HG03457 (cell line): Measurements from ENCODE around the gene IRX4.

Experiments used
- ATAC-seq: cut with Tn5 transposase; IDR thresholded peaks from one replicate; pipeline ENCODE4 v1.9.1; 2021; ENCODE audit warnings: moderate number of reproducible peaks; ENCODE audit not compliant: unreplicated experiment

IRX4 gene

DNA sequence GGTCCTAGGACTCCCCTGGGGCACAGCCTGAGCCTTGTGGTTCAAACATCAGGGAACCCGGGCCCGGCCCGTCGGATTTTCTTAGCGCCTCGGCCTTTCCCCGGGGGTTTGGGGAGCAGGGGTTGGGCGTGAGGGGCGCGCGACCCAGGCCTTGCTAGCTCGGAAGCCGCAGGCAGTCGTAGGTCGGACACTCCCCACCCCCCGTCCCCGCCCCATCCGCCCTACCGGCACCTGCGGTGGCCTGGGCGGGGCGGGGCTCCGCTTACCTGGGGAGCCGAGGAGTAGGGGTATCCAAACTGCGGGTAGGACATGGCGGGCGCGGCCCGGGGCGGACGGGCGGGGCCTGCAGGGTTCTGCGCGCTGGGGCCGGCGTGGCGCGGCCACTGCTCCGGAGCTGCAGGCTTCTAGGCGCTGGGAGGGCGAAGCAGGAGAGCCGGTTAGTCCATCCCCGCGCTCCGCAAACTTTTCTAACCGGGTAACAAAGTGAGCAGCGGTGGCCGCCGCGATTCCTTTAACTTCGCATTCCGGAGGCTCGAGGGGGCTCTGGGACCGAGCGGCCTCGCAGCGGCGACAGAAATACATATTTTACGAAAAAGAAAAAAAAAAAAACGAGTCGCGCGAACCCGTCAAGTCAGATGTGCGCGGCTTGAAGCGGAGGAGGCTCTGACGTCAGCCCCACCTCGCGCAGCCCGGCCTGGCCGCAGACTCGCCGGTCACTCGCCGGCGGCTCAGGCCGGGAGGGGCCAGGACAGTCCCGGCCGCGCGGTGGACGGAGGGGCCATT is at the start of gene IRX4:
IRX4 (minus strand) TSS at position 589 of the 783 bp plus-strand sequence; CDS start at position 311, 278 bp downstream.
- ATAC-seq = no peak

DNA sequence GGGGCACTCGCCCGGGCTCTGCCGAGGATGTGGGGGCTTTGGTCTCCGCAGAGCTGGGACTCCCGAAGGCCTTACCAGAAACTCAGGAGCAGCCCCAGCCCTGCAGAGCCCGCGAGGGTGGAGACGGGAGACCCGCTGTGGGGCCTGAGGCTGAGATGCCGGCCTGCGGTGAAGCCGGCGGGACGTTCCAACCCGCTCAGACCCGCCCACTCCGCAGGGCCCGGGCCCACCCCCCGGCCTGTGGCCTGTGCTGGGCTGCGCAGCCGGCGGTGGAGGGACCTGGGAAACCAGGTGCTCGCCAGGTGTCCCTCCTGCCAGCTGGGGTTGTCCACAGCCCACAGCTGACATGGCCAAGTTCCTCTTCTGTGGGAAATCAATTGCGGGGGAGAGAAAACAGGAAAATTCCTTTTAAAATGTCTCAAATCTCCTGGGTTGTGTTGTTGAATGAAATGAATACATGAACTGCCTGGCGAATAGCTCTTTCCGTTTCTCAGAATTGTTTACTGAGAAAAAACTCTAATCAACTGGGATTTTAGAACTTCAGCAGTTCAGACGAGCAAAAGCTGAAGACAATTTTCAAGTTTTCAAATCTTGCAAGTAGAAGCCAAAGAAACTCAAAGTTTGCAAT is 49.0 kb upstream of the IRX4 start:
- ATAC-seq = no peak

DNA sequence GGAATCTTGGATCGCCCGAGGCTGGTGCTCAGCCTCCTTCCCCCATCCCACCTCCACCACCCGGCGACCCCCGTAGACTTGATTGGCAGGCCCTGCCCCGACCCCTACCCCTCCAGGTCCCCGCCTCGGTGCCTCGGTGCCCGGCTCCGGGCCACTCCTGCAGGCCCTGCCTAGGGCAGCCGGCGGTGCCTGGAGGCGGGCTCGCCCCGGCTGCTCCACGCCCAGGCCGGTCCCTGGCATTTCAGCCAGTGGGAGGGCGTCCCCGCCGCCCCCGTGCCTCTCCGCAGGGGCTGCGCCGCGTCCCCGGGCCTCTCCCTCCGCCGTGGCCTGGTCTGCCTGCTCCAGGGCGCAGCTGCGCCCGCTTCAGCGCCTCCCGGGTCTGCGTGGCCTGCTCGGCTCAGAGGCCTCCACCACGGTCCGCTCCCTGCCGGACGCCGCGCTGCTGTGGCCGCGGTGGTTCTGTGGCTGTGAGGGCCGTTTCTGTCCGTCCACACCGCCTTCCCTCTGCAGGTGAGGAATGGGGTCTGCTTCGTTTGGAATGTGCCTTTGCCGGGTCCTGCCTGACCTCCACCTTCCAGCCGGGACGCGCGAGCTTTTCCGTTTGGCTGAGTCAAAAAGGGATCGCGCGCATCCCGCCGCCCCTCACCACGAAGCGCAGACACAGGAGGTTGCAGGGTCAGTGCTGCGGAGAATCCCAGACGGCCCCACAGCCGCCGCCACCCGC is 48.3 kb upstream of the IRX4 start:
- ATAC-seq = no peak

DNA sequence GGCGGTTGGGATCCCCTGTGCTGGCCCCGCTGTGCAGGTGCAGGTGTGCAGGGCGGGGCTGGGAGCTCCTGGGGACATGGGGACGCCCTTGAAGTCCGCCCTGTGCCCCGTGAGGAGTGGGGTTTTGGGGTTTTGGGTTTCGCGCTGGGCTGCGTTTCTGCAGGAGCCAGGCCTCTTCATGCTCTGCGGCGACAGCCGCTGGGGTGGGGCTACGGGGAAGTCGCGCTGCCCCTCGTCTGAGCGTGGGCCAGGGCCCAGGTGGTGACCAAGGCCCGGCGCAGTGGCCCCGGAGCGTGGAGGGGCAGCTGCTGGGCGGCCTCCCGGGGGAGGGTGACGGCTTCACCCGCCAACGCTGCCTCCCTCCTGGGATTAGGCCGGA is 47.8 kb upstream of the IRX4 start:
- no peak for ATAC-seq

DNA sequence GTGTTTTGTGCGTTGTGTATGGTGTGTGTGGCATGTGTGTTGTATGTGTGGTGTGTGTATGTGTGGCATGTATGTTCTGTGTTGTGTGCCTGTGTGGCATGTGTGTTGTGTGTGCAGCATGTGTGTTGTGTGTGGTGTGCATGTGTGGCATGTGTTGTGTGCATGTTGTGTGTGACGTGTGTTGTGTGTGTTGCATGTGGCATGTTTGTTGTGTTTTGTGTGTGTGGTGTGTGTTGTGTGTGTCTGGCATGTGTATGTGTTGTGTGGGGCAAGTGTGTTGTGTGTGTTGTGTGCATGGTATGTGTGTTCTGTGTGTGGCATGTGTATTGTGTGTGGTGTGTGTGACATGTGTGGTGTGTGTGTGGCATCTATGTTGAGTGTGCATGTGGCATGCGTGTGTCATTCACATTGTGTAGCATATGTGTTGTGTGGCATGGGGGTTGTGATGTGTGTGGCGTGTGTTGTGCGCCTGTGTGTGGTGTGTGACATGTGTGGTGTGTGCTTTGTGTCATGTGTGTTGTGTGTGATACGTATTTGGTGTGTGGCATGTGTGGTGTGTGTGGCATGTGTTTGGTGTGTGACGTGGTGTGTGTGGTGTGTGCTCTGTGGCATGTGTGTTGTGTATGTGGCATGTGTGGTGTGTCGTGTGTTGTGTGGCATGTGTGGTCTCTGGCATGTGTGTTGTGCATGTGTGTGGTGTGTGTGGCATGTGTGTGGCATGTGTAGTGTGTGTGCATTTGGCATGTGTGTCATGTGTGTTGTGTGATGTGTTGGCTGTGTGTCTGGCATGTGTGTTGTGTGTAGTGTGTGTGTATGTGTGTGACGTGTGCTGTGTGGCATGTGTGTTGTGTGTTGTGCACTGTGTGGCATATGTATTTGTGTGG is 46.6 kb upstream of the IRX4 start:
- ATAC-seq = no peak

DNA sequence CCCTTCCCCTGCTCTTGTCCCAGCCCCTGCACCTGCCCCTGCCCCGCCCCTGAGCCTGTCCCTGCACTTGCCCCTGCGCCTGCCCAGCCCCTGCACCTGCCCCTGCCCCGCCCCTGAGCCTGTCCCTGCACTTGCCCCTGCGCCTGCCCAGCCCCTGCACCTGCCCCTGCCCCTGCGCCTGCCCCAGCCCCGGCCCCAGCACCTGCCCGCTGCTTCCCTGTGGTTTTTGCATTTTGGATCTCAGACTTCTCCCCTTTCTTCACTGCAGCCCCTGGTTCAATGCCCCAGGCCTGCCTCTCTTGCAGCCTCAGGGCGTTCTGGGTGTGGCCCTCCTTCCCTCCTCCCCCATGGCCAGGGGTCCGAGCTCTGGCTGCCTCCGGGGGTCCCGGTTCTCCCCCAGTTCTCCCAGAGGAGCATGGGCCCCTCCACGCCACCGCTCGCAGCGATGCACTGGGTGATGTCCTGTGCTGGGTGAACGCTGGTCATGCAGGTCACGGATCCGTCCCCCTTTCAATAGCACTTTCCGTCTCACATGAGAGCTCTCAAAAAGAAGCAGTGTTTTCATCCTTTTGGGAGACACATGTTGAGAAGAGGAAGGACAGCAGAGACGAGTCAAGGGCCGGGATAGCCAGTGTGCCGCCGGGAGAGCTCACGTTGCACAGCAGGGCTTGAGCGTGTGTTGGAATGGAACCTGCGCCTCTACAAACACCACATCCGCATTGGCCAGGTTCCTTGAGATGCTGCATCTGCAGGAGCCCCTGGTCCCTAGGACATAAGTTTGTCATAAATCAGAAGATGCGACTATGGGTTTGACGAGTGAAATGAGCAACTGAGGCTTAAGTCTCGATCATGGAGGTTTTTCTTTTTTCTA is 44.0 kb upstream of the IRX4 start:
- no peak for ATAC-seq

DNA sequence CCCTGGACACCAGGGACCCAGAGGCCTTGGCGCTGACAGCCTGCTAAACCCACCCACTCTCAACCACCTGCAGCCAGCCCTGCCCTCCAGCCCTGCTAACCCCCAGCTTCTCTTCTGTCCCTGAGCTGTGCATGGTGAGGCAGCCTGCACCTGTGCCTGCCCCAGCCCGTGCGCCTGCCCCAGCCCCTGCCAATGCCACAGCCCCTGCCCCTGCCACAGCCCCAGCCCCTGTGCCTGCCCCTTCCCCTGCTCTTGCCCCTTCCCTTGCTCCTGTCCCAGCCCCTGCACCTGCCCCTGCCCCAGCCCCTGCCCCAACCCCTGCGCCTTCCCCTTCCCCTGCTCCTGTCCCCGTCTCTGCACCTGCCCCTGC is 43.3 kb upstream of the IRX4 start:
- ATAC-seq = no peak

DNA sequence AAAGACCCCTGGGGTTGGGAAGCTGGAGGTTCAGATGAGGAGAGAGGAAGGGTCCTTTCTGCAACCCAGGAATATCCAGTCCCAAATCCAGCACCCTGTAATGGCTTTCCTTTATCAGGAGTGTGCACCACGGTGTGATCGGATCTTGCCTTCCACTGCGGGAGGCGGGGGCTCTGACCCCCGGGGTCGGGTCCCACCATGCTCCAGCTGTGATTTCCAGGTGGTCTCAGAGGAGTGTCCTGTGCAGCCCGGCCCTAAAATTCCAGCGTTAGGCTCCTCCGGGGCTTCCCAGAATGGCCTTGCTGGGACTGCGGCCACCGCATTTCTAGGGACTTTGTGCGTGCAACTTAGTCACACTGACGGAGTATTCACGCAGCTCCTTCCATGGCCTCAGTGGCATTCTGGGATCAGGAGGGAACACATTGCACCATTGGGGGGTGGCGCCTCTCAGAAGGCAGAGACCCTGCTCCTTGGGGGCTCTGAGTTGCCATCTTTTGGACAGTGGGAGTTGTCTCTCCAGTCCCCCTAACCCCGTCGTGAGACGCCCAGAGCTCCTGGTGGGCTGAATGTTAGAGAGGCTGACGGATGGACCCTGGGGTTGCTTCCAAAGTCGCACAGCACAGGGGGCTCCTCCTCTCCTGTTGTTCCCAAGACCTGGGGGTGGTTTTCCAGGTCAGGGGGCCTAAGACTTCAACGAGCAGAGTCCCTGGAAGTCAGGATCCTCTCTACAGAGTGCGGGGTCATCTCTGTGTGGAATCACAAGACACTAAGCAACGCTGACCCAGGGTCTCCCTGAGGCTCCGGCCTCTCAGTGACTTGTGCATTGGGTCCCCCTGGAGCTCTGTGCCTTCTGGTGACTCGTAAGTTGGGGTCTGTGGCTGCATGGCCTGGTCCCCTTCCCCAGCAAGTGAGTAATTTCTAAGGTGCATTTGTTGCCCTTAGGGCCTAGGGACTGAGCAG is 42.7 kb upstream of the IRX4 start:
- no peak for ATAC-seq

DNA sequence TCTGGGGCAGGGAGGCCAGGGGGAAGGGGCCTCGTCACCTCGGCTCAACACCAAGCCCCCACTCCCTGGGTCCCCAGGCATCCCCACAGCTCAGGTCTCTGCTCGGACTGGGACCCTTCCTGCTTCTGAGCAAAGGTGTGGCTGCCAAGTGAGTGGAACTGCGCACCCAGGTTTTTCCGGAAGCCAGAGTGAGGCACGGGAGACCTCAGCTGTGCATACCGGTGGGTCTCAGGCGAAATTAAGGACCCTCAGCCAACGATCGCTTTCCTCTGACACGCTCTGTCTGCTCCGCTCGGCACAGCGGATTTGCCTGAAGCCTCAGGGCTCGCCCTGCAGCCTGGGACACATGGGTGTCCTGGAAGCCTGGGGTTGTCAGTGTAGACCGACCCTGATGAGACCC is 41.0 kb upstream of the IRX4 start:
- no peak for ATAC-seq

DNA sequence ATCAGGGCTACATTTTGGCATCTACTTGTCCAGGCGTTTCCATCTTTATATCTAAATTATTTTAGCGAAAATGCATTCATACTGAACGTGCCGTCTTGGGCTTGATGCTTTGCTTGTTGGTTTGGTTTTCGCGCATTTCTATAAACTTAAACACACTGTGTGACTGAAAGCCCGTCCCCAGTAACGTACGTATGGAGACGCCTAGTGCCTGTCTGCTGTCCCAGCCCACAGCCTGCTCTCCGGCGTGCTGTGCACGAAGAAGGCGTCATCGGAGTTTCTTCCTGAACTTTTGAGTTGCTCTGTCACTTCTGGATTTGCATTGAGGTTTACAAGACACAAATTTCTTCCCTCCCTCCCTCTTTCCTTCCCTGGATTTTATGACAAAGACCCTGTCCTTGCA is 40.6 kb upstream of the IRX4 start:
- ATAC-seq = no peak

DNA sequence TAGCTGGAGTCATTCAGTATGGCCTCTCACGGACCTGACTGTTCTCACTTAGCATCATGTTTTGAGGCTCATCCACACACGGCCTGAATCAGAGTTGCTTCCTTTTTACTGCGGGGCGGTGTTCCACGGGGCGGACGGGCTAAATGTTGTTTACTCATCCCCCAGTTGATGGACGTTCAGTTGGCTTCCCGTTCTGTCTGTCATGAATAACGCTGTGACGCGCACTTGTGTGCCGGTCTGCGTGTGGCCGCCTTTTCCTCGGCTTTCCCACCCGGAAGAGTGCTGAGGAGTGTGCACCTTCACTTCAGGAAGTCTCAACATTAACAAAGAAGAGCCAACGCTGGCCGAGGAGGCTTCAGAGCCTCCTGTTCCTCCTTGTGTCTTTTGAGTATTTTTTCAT is 39.0 kb upstream of the IRX4 start:
- no peak for ATAC-seq

DNA sequence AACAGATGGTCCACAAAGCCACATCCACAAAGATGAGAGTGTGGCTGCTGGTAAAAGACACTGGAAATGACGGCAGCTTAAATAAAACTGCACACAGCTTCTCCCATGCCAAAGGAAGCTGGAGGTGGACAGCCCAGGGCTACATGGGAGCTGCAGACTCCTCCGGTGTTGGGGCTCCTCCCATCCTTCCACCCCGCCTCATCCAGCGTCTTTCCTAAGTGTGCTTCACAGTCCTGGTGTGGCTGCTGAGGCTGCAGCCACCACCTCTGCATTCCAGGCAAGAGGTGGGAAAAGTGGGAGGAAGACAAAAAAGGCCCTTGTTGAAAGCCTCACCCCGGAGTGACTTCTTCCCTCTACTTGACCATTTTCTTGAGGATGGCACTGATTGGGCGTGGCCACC is 37.0 kb upstream of the IRX4 start:
- no peak for ATAC-seq

DNA sequence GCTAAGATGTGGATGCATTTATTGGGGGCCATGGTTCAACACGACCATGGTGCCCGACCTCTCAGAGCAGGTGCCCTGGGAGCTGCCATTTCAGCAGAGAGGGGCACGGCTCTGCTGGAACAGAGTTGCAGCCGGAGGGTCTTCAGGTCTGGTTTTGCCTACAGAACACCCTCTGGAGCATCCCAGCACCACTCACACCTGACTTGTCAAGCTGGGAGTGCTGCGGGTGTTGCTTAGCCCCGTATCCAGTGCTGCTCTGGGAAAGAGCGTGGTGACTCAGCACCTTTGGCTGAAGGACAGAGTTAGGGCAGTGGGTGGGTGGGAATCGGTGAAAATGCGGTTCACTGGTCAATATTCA is 36.5 kb upstream of the IRX4 start:
- no peak for ATAC-seq

DNA sequence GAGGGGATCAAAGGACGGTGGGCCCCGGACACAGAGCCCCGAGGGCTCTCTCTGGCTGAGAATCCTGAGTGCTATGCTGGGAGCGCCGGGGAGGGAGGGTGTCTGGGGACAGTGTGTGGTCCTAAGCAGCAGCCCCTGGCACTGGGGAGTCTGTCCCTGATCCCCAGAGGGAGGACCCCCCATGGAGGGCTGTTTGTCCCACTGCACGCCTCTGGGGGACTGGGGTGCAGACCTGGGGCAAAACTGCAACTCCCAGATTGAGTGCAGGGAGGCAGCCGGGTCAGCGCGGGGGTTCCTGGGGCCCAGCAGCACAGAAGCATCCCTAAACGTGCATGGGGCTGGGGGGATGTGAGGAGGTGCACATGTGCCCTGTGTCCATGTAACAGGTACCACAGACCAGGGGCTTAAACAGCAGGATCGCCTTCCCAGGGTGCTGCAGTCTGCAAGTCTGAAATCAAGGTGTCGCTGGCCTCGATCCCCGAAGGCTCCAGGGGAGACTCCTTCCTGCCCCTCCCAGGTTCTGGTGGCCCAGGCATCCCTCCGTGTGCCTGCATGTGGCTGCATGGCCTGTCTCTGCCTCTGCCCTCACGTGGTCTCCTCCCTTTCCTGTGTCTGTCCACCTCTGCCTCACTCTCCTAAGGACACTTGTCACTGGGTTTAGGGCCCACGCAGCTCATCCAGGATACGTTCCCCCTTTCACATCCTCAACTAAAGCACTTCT is 35.9 kb upstream of the IRX4 start:
- no peak for ATAC-seq

DNA sequence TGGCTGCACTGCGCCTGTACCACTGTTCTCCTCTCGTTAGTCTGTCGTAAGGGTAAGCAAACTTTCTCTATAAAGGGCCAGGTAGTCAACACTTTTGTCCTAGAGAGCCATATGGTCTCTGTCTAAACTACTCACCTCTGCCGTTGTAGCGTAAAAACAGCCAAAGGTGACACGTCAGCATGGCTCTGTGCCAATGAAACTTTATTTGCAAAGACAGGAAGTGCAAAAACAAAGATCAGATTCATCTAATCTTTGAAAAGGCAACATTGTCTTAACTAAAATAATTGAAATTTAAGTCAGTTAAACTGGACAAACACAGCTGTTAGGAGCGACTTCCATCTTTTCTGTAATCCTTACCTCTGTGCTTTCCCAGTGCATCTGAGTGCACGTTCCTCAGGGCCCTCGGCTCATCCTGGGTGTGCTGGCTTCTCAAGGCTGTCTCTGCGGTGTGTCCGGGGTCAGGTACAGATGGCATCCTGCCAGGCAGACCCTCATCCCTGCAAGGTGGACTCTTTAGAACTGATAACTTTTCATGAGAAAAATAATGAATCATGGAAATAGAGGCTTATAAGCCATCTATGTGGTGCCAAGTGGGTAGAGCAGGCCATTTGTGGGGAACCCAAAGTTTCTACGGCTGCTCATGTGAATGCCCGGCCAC is 35.2 kb upstream of the IRX4 start:
- no peak for ATAC-seq

DNA sequence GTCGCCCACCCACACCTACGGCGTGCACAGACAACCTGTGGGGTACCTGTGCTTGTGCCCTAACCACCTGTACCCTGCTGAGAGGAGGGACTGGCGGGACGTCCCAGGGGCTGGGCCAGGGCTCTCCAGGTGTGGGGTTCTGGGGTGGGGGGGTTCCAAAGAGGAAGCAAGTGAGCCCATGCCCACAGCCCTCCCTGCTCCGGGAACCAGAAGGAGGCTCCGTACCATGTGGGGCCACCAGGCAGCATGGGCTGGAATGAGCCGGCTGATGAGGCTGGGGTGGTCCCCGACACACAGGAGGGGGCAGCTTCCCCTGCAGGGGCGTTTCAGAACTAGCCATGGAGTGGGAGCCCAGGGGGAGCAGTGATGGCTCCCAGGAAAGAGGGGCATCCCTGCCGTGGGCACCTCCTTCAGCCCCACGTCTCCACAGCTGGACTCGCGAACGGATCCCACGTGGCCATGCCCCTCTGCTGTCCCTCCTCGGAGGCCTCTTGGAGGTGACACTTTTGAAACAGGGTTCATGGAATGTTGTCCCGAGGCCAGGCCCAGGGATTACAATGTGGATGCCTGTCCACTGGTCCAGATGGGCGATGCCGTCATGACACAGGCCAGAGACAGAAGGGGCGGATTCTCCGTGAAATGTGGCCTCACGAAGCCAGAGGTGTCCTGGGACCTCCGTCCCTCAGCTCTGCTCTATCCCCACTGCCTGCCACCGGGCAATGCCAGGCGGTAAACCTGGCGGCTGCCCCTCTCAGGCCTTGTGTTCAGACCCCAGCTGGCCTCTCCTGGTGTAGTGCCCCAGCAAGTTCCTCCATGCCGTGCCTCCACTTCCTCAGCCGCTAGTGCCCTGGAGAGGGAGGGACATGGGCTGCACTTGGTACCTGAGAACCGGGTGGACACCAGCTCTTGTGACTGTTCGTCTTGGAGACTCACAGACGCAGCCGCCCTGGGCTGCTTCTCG is 33.6 kb upstream of the IRX4 start:
- no peak for ATAC-seq

DNA sequence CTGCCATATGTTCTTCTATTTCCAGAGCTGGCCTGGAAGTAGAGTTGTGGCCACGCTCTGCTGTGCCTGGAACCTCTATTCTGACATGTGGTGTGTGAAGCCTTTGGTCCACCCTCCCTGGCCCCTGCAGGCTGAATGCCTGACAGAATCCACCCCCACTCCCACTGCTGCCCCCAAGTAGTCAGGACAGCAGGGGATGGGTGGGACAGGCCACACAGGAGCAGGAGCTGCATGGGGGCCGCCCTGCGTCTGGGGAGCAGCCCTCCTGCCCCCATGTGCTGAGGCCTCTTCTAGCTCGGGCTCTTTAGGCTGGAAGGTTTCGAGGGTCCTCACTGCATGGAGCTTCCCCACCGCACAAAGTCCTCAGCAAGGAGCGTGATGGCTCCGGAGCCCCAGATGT is 32.6 kb upstream of the IRX4 start:
- ATAC-seq = no peak
